22Rv1 (cell line): ENCODE measurements around the gene IRF6.

Experiments used
- ZFX ChIP-seq: fragments of 450-650 bp; IDR thresholded peaks from 2 replicates; pipeline ENCODE4 v1.6.1; 2017; ENCODE audit warnings: antibody characterized with exemption, borderline replicate concordance
- TF ChIP-seq, protein P1 (sequence below): fragments of 450-650 bp; IDR thresholded peaks from 2 replicates; pipeline ENCODE4 v1.5.1; 2017; ENCODE audit warnings: mild to moderate bottlenecking

DNA sequence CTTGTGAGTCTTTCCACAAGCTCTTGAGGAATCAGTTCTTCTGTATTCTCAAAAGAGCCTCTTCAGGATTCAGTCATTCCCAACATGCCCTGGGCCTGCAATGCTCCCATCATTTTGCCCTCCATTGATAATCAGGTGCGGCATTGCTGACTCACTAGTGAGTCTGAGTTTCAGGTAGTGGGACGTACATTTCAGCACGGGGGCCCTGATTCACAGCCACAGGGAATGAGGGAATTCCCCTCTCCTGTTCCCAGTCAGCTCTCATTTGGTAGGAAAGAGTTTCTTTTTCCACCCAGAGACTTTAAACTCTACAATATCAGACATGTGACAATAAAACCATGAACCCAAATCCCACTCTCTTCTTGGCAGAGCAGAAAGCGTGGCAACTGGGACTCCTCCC is 3.7 kb upstream of the IRF6 start:
- TF ChIP-seq, protein P1, sequence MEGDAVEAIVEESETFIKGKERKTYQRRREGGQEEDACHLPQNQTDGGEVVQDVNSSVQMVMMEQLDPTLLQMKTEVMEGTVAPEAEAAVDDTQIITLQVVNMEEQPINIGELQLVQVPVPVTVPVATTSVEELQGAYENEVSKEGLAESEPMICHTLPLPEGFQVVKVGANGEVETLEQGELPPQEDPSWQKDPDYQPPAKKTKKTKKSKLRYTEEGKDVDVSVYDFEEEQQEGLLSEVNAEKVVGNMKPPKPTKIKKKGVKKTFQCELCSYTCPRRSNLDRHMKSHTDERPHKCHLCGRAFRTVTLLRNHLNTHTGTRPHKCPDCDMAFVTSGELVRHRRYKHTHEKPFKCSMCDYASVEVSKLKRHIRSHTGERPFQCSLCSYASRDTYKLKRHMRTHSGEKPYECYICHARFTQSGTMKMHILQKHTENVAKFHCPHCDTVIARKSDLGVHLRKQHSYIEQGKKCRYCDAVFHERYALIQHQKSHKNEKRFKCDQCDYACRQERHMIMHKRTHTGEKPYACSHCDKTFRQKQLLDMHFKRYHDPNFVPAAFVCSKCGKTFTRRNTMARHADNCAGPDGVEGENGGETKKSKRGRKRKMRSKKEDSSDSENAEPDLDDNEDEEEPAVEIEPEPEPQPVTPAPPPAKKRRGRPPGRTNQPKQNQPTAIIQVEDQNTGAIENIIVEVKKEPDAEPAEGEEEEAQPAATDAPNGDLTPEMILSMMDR, result no peak
- TF ChIP-seq ZFX, result no peak
